GM12878 (cell line): Measurements from ENCODE around the gene P2RX6.

Source experiments
- ATF3 ChIP-seq: IDR thresholded peaks from 2 replicates; pipeline ENCODE4 v1.6.1; 2011; ENCODE audit warnings: low read depth, mild to moderate bottlenecking, low read length, moderate library complexity, borderline replicate concordance; ENCODE audit errors: extremely low read depth
- CBFB ChIP-seq: IDR thresholded peaks from 2 replicates; pipeline ENCODE4 v1.6.1; 2016; ENCODE audit warnings: antibody characterized with exemption, low read depth
- CREB1 ChIP-seq: IDR thresholded peaks from 2 replicates; pipeline ENCODE4 v1.6.1; 2012; ENCODE audit warnings: low read depth, mild to moderate bottlenecking, inconsistent platforms
- CTCF ChIP-seq, 3 experiments: IDR thresholded peaks in 2 of 3; conservative IDR thresholded peaks in 1 of 3; 2 replicates each; pipeline ENCODE4 v1.5.1; 2011; ENCODE audit warnings: low read depth in 3 of 3, low read length in 3 of 3, mild to moderate bottlenecking in 3 of 3, control low read depth in 2 of 3, moderate library complexity in 2 of 3, inconsistent platforms in 1 of 3, mixed read lengths in 1 of 3; ENCODE audit not compliant: control insufficient read depth in 2 of 3, insufficient read depth in 1 of 3; ENCODE audit errors: extremely low read depth in 1 of 3
- EGR1 ChIP-seq, 2 experiments: IDR thresholded peaks; 1 replicate in 1 of 2; 2 replicates in 1 of 2; pipeline ENCODE4 v1.6.1; 2011 to 2012; ENCODE audit warnings: low read depth in 2 of 2, low read length in 2 of 2, borderline replicate concordance in 1 of 2, mild to moderate bottlenecking in 1 of 2, moderate library complexity in 1 of 2
- EZH2 ChIP-seq: IDR thresholded peaks from 2 replicates; pipeline ENCODE4 v1.6.1; 2012; ENCODE audit warnings: low read depth, mild to moderate bottlenecking, control low read depth, inconsistent platforms, low read length, borderline replicate concordance; ENCODE audit not compliant: control insufficient read depth
- NFYB ChIP-seq: IDR thresholded peaks from 2 replicates; pipeline ENCODE4 v1.6.1; 2011; ENCODE audit warnings: low read depth, mild to moderate bottlenecking, low read length, improper control_type of control experiment, moderate library complexity; ENCODE audit not compliant: insufficient read depth
- NR2C1 ChIP-seq: fragments of 450-650 bp; IDR thresholded peaks from 2 replicates; pipeline ENCODE4 v1.6.1; 2017; ENCODE audit warnings: antibody characterized with exemption, mild to moderate bottlenecking, moderate library complexity
- PRDM15 ChIP-seq: fragments of 450-650 bp; formaldehyde crosslinking; IDR thresholded peaks from 2 replicates; pipeline ENCODE4 v1.4.0; 2020; ENCODE audit warnings: mild to moderate bottlenecking, moderate library complexity
- RBBP5 ChIP-seq: fragments of 200-600 bp; sonication (generic); conservative IDR thresholded peaks from 2 replicates; pipeline ENCODE4 v1.6.1; 2016
- SIN3A ChIP-seq: IDR thresholded peaks from 2 replicates; pipeline ENCODE4 v1.6.1; 2012; ENCODE audit warnings: low read depth, low read length, improper control_type of control experiment
- SUZ12 ChIP-seq: fragments of 200-600 bp; sonication (generic); IDR thresholded peaks from one replicate; pipeline ENCODE4 v1.6.1; 2018; ENCODE audit warnings: antibody characterized with exemption, mild to moderate bottlenecking; ENCODE audit not compliant: unreplicated experiment
- USF2 ChIP-seq: IDR thresholded peaks from 2 replicates; pipeline ENCODE4 v1.6.1; 2011; ENCODE audit warnings: low read depth, low read length, improper control_type of control experiment, borderline replicate concordance
- ZNF24 ChIP-seq: fragments of 450-650 bp; IDR thresholded peaks from 2 replicates; pipeline ENCODE4 v1.6.1; 2017; ENCODE audit warnings: antibody characterized with exemption, mild to moderate bottlenecking

- no peak for TF ChIP-seq PRDM15
- no peak for TF ChIP-seq EZH2
- TF ChIP-seq SIN3A = no peak
- TF ChIP-seq CTCF (IDR thresholded peaks at IDR 0.05 in 2 of 3, conservative IDR thresholded peaks at IDR 0.05 in 1 of 3; ENCODE audit: control insufficient read depth in 2 of 3, extremely low read depth in 1 of 3, insufficient read depth in 1 of 3, low read depth in 3 of 3, low read length in 3 of 3) = no peak; a peak in 1 of 6 replicates
- TF ChIP-seq USF2 = no peak
- TF ChIP-seq EGR1 (IDR thresholded peaks at IDR 0.05; ENCODE audit: borderline replicate concordance in 1 of 2, low read depth in 2 of 2, low read length in 2 of 2) = no peak
- no peak for TF ChIP-seq CREB1
- no peak for TF ChIP-seq RBBP5
- TF ChIP-seq NFYB = no peak
- no peak for TF ChIP-seq ATF3
- TF ChIP-seq SUZ12 = no peak
- no peak for TF ChIP-seq CBFB
- no peak for TF ChIP-seq ZNF24
- TF ChIP-seq NR2C1 = no peak
Measured at GRCh38 chr22:21000207-21000986, 14.6 kb upstream of the P2RX6 start.
